Left ventricle myocardium inferior (tissue), 1 donor: ENCODE data around the gene RARB. TPM values are rescaled to one million over a fixed set of nuclear protein-coding genes. Genes with fewer than 3 reads are reported as not detected.

Experiments used
- DNase-seq: peaks from one replicate; pipeline ENCODE4 v3.0.0-alpha.2; 2020
- H3K27ac ChIP-seq: fragments of 200-600 bp; replicated peaks from 2 replicates; pipeline ENCODE4 v1.8.0; 2021
- H3K27me3 ChIP-seq: fragments of 200-600 bp; 2 replicates; pipeline ENCODE4 v1.8.0; 2021; ENCODE audit warnings: low read depth
- H3K36me3 ChIP-seq: fragments of 200-600 bp; 2 replicates; pipeline ENCODE4 v1.8.0; 2021
- H3K4me1 ChIP-seq: fragments of 200-600 bp; 2 replicates; pipeline ENCODE4 v1.8.0; 2021
- H3K4me3 ChIP-seq: fragments of 200-600 bp; 2 replicates; pipeline ENCODE4 v1.8.0; 2021; ENCODE audit warnings: mild to moderate bottlenecking, moderate library complexity
- H3K9me3 ChIP-seq: fragments of 200-600 bp; replicated peaks from 2 replicates; pipeline ENCODE4 v1.8.0; 2021
- CTCF ChIP-seq: fragments of 200-600 bp; IDR thresholded peaks from 2 replicates; pipeline ENCODE4 v1.8.0; 2021; ENCODE audit warnings: antibody characterized with exemption, mild to moderate bottlenecking, borderline replicate concordance
- intact Hi-C: fragments of 100-400 bp; cut with micrococcal nuclease; formaldehyde crosslinking; loops from one replicate; pipeline ENCODE4 v1.11.0; 2022
- total RNA-seq: library from RNA; stranded (reverse); fragmentation: NEBNext Ultra II Directional; extraction: Animal tissue kit (Norgen Biotek cat#: 25700); gene quantifications from one replicate; pipeline ENCODE4 v1.2.1, GENCODE V29; 2021
- donor health status: DM: no; HTN: yes; CAD: no; lungs with severe emphysema.

Gene RARB
- total RNA-seq, 1 donor from 2014 or later: 15.6 TPM

DNA sequence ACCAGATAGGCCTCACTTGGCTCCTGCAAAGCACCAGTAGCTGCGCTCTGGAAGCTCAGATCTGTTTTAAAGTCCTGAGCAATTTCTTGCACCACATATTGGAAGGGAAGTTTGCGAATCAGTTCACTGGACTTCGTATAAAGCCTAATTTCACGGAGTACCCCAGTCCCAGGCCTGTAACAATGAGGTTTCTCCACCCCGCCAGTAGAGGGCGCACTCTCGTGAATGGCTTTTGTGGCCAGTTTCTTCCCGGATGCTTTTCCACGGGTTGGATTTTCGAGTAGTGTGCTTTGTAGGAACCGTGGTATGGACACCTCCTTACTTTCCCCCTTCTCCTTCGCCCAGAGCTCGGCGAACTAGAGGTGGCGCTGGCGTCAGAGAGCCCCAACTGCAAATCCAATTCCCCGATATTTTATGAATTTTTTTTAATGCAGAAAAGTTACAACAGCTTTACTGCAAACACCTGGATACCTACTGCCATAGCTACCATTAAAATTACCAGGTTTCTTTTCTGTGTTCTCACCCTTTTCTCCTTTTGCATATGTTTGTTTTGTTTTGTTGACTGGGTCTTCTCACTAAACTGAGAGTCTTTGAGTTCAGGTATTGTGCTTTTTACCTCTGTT lies 13.3 kb downstream of the RARB start:
- no peaks in the 10 kb centered on the region for H3K27me3 ChIP-seq
- no peak overlapping the region for H3K27ac ChIP-seq
- no peak for DNase-seq
- peak; percentile 60 for TF ChIP-seq CTCF
- no peak overlapping the region for H3K4me3 ChIP-seq
- no peaks in the 10 kb centered on the region for H3K9me3 ChIP-seq
- intact Hi-C loops: no loop called here
- H3K36me3 ChIP-seq: no peaks in the 10 kb centered on the region
- H3K4me1 ChIP-seq: peaks cover 58% of the 10 kb centered on the region

DNA sequence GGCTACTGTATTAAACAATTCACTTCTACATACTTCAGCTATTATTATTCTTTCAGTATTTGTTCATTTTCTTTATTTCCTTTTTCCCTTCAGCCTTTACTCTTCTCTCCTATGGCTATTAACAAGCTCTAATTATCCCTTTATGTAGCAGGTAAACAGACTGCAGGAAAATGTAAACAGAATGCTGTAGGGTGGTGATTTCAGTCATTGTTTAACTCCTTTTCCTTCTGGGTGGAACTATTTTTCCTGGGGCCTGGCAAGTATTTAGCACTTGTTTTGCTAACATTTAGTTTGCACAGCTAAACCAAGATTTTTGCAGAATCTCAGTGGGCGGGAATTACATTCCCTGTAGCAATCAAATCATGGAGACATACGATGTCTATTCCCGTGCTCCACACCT lies 14.4 kb downstream of the RARB start:
- H3K27me3 ChIP-seq: no peaks in the 10 kb centered on the region
- no peak overlapping the region for H3K4me3 ChIP-seq
- TF ChIP-seq CTCF: no peak
- peaks cover 51% of the 10 kb centered on the region for H3K4me1 ChIP-seq
- no peaks in the 10 kb centered on the region for H3K9me3 ChIP-seq
- no peak overlapping the region for H3K27ac ChIP-seq
- intact Hi-C loops: no loop called here
- DNase-seq: no peak
- H3K36me3 ChIP-seq: no peaks in the 10 kb centered on the region

DNA sequence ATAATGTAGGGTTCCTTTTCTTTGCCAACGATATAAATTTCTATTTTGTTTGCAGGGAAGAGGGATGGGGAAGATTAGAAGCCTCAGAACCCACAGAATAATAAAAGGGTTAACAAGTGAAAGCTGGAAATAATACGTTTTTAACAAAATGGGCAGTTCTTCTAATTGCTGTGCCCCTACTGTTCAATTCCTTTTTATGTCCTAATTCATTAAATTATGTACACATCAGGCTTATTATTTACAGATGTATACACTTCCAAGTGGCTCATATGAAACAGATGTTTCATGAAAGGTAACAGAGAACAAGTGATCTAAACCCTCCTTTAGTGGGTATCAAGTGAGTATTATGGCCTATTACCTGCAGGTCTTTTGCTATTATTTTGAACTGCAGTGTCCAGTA lies 16.2 kb downstream of the RARB start:
- no peaks in the 10 kb centered on the region for H3K27me3 ChIP-seq
- no peak overlapping the region for H3K4me3 ChIP-seq
- peaks cover 50% of the 10 kb centered on the region for H3K4me1 ChIP-seq
- no peaks in the 10 kb centered on the region for H3K36me3 ChIP-seq
- no peak overlapping the region for H3K27ac ChIP-seq
- intact Hi-C loops: no loop called here
- no peaks in the 10 kb centered on the region for H3K9me3 ChIP-seq
- DNase-seq: no peak
- TF ChIP-seq CTCF: no peak

DNA sequence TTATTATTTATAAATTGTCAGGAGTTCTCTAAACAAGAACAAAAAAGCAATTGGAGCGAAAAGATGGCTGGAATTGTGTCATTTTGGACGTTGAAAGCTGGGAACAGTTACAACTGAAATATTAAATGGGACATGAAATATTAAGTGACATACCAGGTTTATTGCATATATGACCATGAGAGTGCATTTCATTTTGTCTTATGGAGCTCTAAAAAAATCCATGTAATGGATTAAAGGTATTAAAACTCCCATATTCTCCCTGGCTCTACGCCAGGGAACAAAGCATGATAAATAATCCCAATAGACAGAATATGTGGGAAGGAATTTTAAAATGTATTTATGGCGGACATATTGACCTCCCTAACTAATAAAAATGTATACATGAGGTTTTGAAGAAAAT lies 17.7 kb downstream of the RARB start:
- Histone ChIP-seq H3K27me3 (no peaks in the 10 kb centered on the region), H3K4me3 (no peak overlapping the region), H3K9me3 (no peaks in the 10 kb centered on the region), H3K4me1 (peaks cover 52% of the 10 kb centered on the region), H3K36me3 (no peaks in the 10 kb centered on the region), H3K27ac (no peak overlapping the region)
- intact Hi-C loops: no loop called here
- TF ChIP-seq CTCF: no peak
- DNase-seq: no peak

GRCh38 chr3:25447285-25447684 lies 19.2 kb downstream of the RARB start:
- H3K27ac ChIP-seq: peak overlapping the region; percentile 2
- no peak for DNase-seq
- TF ChIP-seq CTCF: no peak
- H3K4me3 ChIP-seq: no peak overlapping the region
- peaks cover 60% of the 10 kb centered on the region for H3K4me1 ChIP-seq
- no peaks in the 10 kb centered on the region for H3K27me3 ChIP-seq
- intact Hi-C loops: no loop called here
- H3K9me3 ChIP-seq: no peaks in the 10 kb centered on the region
- no peaks in the 10 kb centered on the region for H3K36me3 ChIP-seq
